ENCODE measurements around the gene CCR7.
A peak's percentile ranks its signal among the peaks of the same experiment; 100 is the strongest.

Gene CCR7

DNA sequence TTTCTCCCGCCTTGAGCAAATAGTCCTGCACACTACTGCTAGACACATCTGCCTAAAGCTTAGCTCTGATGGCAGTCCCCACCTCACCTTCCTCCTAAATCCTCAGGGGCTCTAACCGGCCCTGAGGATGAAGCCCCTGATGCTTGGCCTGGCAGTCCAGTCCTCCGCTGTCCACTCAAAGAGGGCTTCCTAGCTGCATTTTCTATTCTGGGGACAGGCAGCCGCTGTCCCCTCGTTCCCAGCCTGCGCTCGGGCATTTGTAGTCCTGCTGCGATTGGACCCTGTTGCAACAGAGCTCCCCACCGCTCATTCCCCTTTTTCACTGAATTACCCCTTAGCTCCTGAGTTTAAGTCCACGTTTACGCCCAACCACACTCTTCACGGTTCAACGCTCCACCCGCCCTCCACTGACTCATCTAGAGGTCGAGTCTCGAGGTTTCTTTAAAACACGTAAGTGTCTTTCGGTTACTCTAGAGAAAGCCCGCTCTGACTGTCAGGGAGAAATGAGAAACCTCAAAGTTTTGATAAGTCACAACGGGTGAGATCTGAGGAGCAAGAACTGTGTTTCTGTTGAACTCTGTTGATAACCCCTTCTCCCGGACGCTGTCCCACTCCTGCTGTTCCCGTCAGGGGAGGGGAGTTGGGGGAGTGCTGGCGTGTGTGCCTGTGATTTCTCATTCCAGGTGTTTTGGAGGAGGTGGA lies 4.5 kb downstream of the CCR7 start:
- no peak for DNase-seq

DNA sequence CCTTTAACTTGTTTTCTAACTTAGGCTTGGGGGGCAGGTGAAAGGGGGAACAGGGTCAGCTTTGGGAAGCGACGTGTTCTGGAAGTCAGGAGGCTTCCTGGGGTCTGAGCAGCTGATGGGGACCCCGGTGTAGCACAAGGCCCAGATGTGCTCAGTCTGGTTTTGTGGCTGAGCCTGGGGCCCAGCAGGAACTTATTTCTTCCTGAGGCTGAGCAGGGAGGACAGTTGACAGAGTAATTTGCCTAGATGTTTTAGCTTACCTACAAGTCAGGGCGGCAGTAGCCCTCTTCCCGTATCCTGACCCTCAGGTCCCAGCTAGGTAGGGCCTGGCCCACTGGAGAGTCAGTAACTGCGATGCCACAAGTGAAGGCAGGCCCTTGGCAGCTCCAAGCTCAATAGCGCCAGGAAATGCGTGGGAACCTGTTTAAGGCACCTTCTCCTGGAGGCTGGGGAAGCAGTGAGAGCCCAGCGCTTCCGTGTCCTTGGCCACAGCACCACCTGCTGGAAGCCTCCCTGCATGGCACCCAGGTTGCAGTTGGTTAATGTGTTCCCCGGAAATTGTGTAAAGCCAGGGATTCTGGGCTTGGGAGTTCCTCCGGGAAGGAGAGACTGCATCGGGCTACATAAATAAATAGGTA lies 5.2 kb downstream of the CCR7 start:
- DNase-seq = peak; percentile 63

DNA sequence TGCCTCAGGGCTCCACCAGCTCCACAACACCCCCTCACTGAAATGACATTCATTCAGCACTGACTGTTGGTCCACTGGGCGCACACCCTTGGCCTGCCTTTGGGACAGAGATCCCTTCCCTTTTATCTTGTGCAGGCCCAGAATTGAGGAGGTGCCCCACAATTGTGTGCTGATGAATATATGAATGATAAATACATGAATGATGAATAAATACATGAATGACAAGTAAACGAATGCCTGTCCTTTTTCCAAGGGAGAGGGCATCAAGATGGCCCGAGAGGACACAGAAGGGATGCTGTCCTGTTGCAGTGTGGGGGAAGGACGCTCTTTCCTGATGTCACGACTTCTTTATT lies 5.7 kb downstream of the CCR7 start:
- DNase-seq = no peak

DNA sequence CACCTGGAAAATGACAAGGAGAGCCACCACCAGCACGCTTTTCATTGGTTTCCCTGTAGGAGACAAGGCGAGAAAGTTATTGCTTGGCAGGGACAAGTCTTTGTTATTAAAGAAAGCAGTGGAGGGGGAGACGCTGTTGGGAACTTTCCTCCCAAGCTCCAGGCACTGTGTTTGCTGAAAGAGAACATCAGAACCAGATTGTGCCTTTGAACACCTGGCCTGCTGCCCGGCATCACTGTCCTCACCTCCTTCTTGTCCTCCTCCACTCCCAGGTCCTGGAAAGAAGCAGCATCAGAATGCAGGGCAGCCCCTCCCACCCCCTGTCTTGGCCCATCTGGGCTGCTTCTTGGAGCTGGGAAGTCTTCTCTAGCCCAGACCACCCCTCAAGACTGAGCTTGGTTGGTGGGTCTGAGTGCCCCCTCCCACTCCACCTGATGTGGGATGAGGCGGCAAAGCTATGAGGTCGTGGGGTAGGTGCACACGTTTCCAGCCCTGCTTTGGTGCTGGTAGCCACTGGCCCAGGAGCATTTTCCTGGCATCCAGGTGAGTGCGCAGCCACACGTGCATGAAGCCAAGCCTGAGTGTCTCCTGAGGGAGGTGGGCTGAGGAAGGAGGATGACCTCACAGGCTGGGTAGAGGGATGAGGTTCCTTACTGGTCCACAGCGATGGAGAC lies 6.2 kb downstream of the CCR7 start:
- DNase-seq = no peak

DNA sequence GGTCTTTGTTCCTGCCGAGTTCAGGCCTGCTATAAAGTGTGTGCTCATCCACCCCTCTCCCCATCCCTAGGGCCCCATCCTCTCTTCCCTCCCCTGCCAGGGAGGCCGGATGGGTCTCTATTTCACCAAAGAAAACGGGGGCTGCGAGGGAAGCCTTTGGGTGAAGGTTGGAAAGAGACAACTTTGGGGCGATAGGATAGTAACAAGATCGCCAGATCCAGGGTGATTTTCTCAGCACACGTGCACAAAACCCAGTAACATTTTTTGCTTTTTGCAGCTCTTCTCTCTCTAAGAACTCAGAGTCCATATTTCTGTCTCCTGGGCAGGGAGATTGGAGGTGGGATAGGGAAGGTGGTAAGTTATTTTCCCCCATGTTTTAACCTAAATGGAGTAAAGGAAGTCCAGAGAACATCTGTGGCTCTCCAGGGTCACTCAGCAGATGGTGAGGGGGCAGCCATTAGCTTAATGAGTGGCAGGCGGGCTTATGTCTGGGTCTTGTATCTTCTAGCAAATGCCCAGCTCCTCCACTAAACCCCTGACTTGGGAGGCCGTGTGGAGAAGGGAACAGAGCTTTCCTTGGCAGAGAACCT lies 6.9 kb downstream of the CCR7 start:
- DNase-seq = no peak

DNA sequence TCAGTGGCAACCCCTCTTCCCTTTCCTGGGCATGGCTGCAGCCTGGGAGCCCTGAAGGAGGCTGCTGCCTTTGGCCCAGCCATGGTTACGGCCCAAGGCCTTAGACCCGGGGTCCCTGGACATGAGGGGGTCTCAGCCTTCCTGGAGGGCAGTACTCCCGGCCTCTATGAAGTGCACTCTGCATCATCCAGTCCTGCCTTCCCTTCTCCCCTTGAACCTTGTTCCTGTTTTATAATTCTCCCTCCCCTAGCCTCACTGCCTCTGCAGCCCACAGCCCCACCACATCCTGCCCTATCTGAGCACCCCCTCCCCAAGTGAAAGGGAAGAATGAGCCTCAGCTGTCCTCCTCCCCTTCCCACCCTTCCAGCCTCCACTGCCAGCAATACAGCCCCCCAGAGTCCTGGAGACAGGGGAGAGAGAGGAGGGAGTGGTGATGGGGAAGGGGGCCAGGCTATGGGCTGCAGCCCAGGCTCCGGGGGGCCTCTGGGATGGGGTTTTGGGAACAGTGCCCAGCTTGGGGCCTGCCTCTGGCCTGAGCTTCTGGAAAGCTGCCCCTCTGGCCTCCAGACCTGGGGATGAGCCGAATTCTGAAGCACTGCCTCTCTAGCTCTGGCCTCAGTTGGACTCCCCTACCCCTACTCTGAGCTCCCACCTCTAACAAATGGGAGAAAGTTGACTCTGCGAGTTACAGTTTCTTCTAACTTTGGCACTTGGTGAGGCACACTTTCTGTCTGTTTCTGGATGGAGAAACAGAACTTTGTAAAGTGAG lies 7.6 kb downstream of the CCR7 start:
- DNase-seq = no peak

DNA sequence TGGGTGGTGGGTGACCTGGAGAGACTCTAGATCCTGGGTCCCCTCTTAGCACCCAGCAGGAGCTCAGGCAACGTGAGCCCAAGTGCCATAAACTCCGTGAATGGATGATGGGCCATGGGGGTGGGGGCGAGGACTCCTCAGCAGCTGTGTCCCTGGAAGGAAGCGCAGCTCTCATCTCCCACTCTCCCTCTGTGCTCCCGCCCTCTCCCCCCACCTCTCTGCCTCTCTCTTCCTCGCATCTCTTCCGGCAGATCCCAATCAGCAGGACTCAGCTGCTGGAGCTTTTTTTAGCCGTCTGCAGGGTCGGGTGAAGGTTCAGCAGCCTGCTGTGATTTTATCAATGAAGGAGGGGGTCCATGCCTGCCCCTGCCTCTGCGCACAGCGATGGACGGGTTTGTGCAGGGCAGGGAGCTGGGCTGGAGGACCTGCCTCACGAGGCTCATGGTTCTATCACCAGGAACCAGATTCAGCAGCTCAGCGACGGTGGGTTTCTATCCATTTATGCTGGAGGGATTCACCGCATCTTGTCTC lies 8.3 kb downstream of the CCR7 start:
- no peak for DNase-seq

DNA sequence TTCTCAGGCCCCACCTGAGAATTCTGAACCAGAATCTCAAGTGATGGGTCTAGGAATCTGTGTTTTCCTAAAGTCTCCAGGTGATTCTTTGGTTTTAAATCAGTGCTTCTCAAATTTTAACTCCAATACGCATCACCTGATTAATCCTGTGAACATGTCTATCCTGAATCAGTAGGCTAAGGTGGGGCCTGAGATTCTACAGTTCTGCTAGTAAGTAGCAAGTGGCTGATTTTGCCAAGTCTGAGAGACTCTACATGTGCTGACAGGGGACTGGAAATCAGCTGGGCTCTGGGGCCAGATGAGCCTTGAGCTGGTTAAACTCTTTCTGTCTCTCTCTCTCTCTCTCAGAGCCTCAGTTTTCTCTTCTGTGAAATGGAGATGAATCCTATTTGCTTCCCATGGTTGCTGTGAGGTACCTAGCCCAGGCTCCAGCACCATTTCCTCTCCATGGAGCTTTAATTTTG lies 9.0 kb downstream of the CCR7 start:
- no peak for DNase-seq

DNA sequence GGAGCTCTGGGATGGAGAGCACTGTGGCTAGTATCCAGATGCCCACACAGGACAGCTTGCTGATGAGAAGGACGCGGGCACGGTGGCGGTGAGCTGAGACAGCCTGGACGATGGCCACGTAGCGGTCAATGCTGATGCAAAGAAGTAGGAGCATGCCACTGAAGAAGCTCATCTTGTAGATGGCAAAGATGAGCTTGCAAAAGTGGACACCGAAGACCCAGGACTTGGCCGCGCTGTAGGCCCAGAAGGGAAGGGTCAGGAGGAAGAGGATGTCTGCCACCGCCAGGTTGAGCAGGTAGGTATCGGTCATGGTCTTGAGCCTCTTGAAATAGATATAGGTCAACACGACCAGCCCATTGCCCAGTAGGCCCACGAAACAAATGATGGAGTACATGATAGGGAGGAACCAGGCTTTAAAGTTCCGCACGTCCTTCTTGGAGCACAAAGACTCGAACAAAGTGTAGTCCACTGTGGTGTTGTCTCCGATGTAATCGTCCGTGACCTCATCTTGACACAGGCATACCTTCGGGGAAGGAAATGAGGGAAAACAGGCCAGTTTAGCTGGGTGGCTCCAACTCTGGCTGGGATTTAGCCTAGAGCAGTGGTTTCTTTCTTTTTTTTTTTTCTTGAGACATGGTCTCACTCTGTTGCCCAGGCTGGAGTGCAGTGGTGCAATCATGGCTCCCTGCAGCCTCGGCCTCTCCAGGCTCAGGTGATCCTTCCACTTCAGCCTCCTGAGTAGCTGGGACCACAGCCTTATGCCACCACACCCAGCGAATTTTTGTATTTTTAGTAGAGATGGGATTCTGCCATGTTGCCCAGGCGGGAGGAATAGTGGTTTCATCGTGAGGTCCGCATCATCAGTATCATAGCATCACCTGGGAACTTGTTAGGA lies 9.7 kb downstream of the CCR7 start:
- no peak for DNase-seq

DNA sequence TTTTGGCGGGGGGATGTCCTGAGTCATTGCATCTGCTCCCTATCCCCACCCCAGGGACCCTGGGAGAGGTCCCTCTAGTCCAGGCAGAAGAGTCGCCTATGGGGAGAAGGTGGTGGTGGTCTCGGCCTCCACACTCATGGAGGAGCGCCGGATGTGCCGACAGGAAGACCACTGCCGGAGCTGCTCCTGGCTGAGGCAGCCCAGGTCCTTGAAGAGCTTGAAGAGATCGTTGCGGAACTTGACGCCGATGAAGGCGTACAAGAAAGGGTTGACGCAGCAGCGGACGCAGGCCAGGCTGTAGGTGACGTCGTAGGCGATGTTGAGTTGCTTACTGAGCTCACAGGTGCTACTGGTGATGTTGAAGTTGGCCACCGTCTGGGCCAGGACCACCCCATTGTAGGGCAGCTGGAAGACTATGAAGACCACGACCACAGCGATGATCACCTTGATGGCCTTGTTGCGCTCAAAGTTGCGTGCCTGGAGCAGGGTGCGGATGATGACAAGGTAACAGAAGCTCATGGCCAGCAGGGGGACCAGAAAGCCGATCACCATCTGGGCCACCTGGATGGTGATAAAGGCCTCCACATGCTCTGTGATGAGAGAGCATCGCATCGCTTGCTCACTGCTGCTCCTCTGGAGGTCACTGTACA lies 10.5 kb downstream of the CCR7 start:
- DNase-seq = no peak

DNA sequence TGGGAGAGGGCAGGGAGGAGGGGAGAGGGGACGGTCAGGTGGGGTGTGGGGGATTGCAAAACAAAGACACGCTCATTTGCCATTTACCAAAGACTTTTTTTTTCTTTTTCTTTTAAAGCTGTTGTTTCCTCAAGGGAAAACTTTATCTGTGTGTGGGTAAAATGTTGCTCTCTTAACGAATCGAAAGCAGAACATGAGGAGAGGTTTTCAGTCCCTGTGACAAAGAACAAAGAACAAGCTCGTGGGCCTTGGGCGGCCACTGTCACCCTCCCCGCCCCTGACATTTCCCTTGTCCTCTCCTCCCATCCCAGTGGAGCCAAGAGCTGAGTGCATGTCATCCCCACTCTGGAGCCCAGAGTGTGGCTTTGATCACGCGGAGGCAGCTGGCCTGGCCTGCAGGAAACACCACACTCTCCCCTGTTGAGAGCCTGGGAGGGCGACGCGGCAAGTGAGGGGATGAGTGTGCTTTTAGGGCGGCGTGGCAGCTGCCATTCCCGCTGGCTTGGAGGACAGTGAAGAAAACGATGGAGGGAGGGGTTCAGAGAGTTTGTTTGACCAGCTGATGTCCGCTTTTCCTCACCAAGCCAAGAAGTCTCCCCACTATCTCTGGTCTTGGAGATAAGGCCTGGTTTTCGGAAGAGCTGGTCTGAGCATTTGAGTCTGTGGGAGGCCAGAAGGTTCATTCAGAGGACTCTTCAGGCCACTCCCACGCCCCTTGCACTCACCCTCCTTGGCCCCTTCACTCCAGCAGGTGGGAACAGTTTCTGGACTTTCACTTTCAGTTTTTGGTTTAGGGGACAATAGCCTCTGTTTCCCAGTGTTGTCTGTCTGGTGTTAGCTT lies 11.4 kb downstream of the CCR7 start:
- DNase-seq = no peak

DNA sequence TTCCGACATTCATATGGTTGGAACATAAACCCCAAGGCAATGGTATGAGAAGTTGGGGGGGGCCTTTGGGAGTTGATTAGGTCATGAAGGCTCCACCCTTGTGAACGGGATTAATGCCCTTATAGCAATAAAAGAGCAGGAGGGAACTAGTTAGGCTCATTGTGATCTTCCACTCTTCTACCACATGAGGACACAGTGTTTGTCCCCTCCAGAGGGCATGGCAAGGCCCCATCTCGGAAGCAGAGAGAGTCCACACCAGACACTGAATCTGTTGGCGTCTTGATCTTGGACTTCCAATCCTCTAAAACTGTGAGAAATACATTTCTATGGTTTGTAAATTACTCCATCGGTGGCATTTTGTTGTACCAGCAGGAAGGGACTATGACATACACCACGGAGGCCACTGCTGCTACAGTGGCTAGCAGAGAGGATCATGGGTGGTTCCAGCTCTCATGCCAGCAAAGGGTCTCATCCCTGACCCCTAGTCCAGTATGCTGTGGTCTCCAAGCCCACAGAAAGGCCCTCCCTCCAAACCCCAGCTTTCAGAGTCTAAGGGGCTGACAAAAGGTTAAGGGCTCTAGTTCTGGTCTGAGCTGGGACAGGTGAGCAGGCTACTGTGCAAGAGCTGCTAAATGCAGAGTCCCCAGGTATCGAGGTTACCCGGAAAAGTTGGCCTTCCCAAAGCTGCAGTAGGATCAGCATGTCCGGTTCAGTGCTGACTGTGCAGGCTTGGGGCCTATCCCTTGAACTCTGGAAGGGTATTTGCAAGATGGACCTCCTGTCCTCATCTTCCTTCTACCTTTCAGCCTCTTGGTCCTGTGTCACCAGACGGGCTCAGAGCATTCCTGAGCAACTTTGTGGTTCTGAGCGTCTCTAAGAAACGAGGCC lies 12.2 kb downstream of the CCR7 start:
- DNase-seq = no peak

DNA sequence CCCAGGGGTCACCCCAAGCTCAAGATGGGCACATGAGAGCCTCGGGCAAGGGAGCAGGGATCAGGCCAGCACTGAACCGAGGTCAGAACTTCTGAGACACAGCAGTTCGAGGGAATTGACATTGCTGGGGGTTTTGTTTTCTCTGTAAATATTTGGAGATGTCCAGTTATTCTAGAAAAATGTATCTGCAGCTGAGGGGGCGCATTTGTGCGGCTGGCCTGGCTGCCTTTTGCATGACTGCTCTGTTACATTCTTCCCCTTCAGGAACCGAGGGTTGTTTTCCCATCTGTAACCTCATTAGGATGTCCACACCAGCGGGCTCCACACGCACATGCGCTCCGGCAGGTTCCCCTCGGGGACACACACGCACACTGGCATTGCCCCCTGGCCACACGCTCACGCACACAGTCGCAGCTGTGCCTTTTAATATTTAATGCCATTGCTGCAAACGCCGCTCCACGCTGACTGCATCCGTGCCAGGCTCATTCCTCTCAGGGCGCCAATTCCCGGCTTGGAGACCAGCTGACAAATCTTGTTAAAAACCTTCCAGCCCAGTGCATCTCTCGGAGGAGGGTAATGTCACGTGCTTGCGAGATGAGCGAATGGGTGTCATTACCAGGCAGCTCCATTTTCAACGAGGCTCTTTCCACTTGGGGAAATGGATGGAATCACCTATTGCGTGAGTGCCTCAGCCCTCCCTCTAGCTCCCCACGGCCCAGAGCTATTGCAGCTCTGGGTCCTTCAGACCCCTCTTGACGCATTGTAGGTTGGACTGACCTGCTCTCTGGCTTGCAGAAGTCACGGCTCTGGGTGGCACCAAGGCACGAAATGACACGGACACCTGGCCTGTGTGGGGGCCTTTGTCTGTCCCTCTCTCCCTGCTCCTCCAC lies 13.1 kb downstream of the CCR7 start:
- DNase-seq = no peak

DNA sequence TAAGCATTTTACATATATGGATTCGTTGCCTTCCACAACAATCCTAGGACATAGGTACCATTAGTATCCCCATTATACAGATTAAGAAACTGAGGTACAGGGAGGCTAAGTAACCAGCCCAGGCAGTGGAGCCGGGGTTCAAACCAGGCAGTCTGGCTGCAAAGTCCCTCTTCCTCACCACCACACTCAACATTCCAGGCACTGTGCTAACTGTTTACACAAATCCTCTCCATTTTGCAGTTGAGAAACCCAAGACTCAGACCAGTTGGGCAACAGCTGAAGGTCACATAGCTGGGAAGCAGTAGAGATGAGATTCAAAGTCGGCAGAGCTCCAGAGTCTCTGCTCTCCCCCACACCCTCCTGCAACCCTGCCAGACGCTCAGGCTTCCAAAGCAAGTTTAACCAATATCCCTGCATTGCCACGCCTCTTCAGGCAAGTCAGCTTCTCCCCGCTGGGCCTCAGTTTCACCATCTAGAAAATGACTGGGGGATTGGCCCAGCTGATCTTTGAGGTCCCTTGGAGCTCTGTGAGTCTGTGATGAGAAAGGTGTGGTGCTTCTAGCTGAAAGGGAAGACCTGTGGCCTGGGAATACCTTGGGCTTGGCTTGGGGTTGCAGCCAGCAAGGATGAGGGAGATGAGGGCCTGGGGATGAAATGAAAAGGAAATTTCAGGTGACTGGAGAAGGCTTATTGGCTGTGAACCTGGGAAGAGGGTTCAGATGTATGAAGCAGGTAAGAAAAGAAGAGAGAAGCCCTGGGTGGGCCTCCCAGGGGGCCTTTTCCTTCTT lies 14.0 kb downstream of the CCR7 start:
- DNase-seq = no peak

DNA sequence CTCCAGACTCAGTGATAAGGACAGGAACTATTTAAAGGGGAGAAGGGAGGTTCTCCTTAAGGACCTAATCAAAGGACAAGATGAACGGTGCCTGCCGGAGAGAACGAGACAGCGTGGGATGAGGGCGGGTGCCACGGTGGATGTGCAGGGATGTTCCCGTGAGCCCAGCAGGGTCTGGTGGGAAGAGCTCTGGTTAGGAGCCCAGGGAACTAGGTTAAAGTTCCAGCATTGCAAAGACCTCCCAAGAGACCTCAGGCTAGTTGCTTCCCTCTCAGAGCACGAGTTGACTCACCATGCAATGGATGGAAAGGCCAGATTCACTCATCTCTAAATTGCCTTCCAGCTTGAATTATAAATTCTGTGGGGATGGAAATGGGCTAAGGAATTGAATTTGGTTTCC lies 14.7 kb downstream of the CCR7 start:
- DNase-seq = no peak

DNA sequence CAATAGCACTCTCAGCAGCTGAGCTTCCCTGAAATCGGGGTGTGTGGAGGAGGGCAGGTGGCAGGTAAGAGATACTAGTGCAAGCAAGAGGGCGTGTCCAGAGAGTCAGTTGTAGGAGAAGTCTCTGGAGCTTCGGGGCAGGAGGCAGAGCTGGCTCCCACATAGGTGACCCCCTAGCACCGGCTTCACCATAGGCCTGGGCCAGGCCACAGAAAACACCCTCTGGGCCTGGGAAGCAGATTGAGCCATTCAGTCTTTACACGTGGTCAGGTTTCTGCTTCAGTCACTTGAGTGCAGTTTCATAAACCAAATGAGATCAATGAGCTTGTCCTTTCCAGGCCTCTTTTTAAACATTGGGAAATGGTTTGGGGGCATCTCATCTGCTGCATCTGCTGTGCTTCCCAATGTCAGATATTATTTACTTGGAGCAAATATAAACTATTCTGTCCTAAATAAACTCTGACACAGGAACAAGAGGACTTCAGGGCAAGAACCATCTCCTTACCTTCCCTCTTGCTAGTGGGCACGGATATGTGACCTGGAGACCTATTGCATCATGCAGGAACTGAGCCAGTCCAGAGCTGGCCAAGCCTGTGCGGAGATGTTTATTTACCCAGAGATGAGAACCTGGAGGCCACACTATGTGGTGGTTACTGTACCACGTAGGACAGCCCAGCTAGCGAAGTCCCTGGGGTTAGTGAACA lies 16.1 kb downstream of the CCR7 start:
- DNase-seq = no peak
